Urinary bladder (tissue), 4 donors: Measurements from ENCODE around the gene EVI2A. TPM values are rescaled to one million over a fixed set of nuclear protein-coding genes. Genes with fewer than 3 reads are reported as not detected.
"Not testable (repeated sequence)": the region's sequence is repeated elsewhere in the genome, so short reads cannot be mapped to it uniquely, and the experiment has no call there.

Experiments
- DNase-seq: peaks from one replicate; pipeline ENCODE4 v3.0.0-alpha.2; 2015; ENCODE audit errors: extremely low spot score
- H3K27ac ChIP-seq: one replicate; pipeline ENCODE4 v1.5.1; 2013; ENCODE audit warnings: low read depth, mild to moderate bottlenecking, moderate library complexity
- H3K36me3 ChIP-seq: one replicate; pipeline ENCODE4 v1.6.1; 2013; ENCODE audit warnings: mild to moderate bottlenecking, moderate library complexity; ENCODE audit not compliant: insufficient read depth
- H3K4me1 ChIP-seq: one replicate; pipeline ENCODE4 v1.6.1; 2013; ENCODE audit warnings: mild to moderate bottlenecking, moderate library complexity; ENCODE audit not compliant: insufficient read depth
- H3K4me3 ChIP-seq: one replicate; pipeline ENCODE4 v1.5.1; 2013; ENCODE audit warnings: low read depth, low read length
- WGBS: extraction: QIAGEN DNeasy Blood & Tissue Kit; methylation state at CpG from one replicate; pipeline ENCODE4 v1.1.7; 2013; 5-methylcytosine and 5-hydroxymethylcytosine counted together
- polyA plus RNA-seq: library from polyadenylated mRNA; stranded (reverse); fragments of 200-250 nt; gene quantifications from one replicate; pipeline ENCODE4 v1.2.3, GENCODE V29; 2013
- total RNA-seq: library from RNA; depleted of rRNA; stranded (reverse); fragments of >200 nt; gene quantifications from one replicate; pipeline ENCODE4 v1.2.3, GENCODE V29; 2014
- donor health status: healthy with polysubstance abuse.
- donor health status: healthy.

Gene EVI2A
- total and polyA plus RNA-seq, 2 donors: 6.9 to 7.8 TPM

- H3K36me3 ChIP-seq: no peaks in the 10 kb centered on the region
- no peak for DNase-seq
- H3K27ac ChIP-seq: no peak overlapping the region
- 85% methylated on average over 1 of the region's 1 CpG for whole genome bisulfite sequencing
- H3K4me3 ChIP-seq: no peak overlapping the region
- no peaks in the 10 kb centered on the region for H3K4me1 ChIP-seq
Measured at GRCh38 chr17:31307640-31308039, 13.8 kb downstream of the EVI2A start.

DNA sequence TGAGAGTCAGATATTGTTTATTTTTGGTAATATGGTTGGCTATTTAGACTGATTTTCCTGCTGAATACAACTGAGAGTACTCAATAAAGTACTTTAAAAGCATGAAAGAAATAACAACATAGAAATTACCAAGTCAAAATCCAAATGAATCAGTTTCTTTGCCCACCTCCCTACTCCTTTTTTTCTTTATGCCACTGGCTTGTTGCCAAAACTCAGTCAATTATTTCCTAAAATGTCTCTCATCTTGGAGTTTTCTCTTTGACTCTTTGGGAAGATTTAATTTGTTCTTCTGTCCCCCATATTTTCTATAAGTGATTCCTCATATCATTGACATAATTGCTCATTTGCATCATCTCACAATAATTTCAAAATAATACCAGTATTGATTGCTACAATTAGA is 21.8 kb downstream of the EVI2A start:
- Histone ChIP-seq H3K36me3 (no peaks in the 10 kb centered on the region), H3K4me3 (no peak overlapping the region), H3K4me1 (no peaks in the 10 kb centered on the region), H3K27ac (no peak overlapping the region)
- DNase-seq: no peak

DNA sequence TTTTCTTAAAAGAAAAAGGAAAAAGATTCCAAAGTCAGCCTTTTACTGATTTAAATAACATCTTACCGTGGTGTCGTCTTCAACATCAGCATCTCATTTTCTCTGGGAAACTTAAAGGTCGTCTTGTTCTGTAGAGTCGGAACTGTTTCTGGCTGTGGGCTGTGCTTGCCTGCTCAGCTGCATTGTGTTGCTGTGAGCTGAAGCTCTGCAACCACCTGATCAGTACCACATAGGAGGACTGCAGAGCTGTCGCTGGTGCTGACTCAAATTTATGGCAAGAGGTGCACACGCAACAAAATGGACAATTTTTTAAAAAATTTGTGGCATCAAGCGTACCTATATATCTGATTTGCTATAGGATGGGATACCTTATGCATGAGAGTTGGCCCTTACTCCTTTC is 24.3 kb downstream of the EVI2A start, which contains the start of gene OMG:
Gene OMG, minus strand, starts transcription at position 150 of the 400 bp plus-strand sequence. CDS start 908 bp downstream, outside the sequence.
- H3K4me3 ChIP-seq: no peak within 1 kb of the TSS
- 85% methylated on average over 7 of the region's 7 CpGs for WGBS
- no peaks in the 10 kb centered on the region for H3K4me1 ChIP-seq
- no peaks in the 10 kb centered on the region for H3K36me3 ChIP-seq
- no peak for DNase-seq
- no peak within 1 kb of the TSS for H3K27ac ChIP-seq

DNA sequence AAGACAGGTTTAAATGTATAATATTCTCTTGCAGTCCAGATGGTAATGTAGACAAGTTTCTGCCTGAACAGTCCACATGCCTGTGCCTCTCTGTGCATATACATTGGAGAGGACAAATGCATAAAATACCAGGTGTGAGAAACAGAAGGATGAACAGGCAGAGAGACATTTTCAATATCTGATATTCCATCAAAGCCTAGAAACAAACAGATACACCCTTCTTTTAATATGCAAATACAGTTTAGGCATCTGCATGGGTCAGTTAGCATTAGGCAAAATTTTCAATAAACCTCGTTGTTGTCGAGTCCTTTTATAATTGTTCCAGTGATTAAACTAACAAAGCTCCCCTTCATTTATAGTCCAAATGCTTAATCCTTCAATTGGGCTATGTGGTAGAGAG is 25.3 kb downstream of the EVI2A start:
- no peak for DNase-seq
- Histone ChIP-seq H3K36me3 (no peaks in the 10 kb centered on the region), H3K4me3 (no peak overlapping the region), H3K27ac (no peak overlapping the region), H3K4me1 (no peaks in the 10 kb centered on the region)
- WGBS: 89% methylated on average over 2 of the region's 2 CpGs

DNA sequence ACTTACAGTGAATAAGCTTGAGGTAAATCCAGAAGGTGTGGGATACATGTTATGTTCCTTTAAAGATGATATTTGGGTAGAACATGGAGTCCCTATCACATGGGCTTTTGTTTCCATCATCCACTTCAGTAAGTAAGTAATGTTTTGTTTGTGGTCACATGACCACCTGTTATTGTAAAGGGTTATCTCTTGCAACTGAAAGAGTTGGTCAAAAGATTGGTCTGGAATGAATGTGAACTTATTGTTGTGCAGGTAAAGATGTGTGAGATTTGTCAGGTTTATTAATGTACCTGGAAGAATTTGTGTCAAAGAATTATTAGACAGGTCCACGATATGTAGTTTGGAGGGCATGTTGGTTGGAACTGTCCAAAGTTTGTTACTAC is 25.9 kb downstream of the EVI2A start:
- WGBS: 82% methylated on average over 1 of the region's 1 CpG

GRCh38 chr17:31294820-31295488 is 26.5 kb downstream of the EVI2A start:
- Histone ChIP-seq H3K4me1 (no peaks in the 10 kb centered on the region), H3K36me3 (no peaks in the 10 kb centered on the region), H3K4me3 (no peak overlapping the region), H3K27ac (no peak overlapping the region)
- DNase-seq: no peak
- 85% methylated on average over 3 of the region's 3 CpGs for WGBS

More for the DNA sequence above, 25.9 kb downstream of the EVI2A start:
- Histone ChIP-seq H3K4me3 (no peak overlapping the region), H3K4me1 (no peaks in the 10 kb centered on the region), H3K27ac (no peak overlapping the region), H3K36me3 (no peaks in the 10 kb centered on the region)
- no peak for DNase-seq

- no peak for DNase-seq
- no peaks in the 10 kb centered on the region for H3K4me1 ChIP-seq
- WGBS: 89% methylated on average over 3 of the region's 3 CpGs
- H3K36me3 ChIP-seq: no peaks in the 10 kb centered on the region
- H3K27ac ChIP-seq: no peak overlapping the region
- H3K4me3 ChIP-seq: no peak overlapping the region
Measured at GRCh38 chr17:31294231-31294630, 27.2 kb downstream of the EVI2A start.

DNA sequence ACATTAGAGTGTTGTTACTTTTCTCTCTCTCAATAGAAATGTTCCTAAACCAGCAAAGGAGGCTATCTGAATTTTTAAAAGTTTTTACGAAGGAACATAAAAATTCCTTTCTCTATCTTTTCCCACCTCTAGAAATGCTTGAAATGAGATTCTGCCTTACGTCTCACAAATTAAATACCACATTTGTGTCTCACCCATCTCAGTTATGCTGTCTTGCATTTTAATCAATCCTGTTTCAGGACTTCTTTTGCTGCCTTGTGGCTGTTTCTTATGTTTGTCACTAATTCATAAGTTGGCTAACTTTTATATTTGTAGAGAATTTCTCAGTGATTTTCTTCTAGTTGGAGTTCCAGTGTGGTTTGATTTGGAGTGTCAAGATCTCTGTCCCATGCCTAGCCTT is 27.8 kb downstream of the EVI2A start:
- 89% methylated on average over 2 of the region's 2 CpGs for WGBS
- H3K27ac ChIP-seq: no peak overlapping the region
- DNase-seq: no peak
- no peaks in the 10 kb centered on the region for H3K36me3 ChIP-seq
- no peak overlapping the region for H3K4me3 ChIP-seq
- no peaks in the 10 kb centered on the region for H3K4me1 ChIP-seq

- H3K36me3 ChIP-seq: no peaks in the 10 kb centered on the region
- H3K4me1 ChIP-seq: no peaks in the 10 kb centered on the region
- no peak overlapping the region for H3K27ac ChIP-seq
- H3K4me3 ChIP-seq: no peak overlapping the region
- DNase-seq: no peak
Measured at GRCh38 chr17:31291820-31292219, 29.6 kb downstream of the EVI2A start.

GRCh38 chr17:31289790-31290189 is 31.6 kb downstream of the EVI2A start:
- Histone ChIP-seq H3K36me3 (no peaks in the 10 kb centered on the region), H3K4me3 (no peak overlapping the region), H3K4me1 (no peaks in the 10 kb centered on the region), H3K27ac (no peak overlapping the region)
- 50% methylated on average over 3 of the region's 3 CpGs for WGBS
- DNase-seq: no peak

GRCh38 chr17:31287932-31288331 is 33.5 kb downstream of the EVI2A start:
- H3K27ac ChIP-seq, H3K4me3 ChIP-seq, H3K36me3 ChIP-seq, DNase-seq, H3K4me1 ChIP-seq: not testable (repeated sequence)
- 75% methylated on average over 1 of the region's 1 CpG for WGBS

- Histone ChIP-seq H3K4me3 (no peak overlapping the region), H3K27ac (no peak overlapping the region), H3K4me1 (no peaks in the 10 kb centered on the region), H3K36me3 (no peaks in the 10 kb centered on the region)
- no peak for DNase-seq
- 96% methylated on average over 1 of the region's 1 CpG for WGBS
Measured at GRCh38 chr17:31286587-31286986, 34.8 kb downstream of the EVI2A start.

- Histone ChIP-seq H3K36me3 (no peaks in the 10 kb centered on the region), H3K4me1 (no peaks in the 10 kb centered on the region), H3K4me3 (no peak overlapping the region), H3K27ac (no peak overlapping the region)
- DNase-seq: no peak
Measured at GRCh38 chr17:31283841-31284240, 37.6 kb downstream of the EVI2A start.

DNA sequence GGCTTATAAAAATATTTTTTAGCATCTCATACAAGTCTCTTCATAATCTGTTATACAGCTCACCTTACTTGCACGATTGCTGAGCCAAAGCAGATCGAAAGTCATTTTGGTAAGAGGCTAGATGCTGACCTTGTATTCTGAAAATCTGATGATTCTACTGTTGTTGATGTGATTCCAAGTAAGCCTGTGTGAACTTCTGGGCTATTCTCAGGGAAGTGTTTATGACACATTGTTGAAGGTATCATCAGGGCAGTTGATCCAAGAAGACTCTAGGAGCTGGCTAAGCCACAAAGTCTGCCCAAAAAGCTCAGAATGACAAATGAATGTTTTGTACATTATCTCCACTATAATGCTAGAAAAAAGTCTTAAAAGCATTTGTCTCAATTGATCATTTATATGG is 40.4 kb downstream of the EVI2A start:
- DNase-seq: no peak
- Histone ChIP-seq H3K27ac (no peak overlapping the region), H3K36me3 (no peaks in the 10 kb centered on the region), H3K4me3 (no peak overlapping the region), H3K4me1 (no peaks in the 10 kb centered on the region)
- 95% methylated on average over 2 of the region's 2 CpGs for WGBS

DNA sequence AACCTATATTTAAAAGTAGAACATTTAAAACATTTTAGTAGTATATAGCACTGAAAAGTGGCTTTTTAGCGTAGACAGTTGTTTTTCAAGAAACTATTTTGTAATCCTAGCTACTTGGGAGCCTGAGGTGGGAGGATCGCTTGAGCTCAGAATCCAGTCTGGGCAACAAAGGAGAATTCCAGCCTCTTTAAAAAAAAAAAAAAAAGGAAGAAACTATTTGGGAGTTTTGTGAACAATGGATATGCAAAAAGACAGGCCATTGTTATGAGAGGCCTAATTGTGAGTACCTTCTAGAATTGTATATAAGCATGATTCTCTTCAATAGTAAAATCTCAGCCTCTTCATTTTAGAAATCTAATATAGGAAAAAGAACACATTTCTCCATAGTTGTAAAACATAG is 42.0 kb downstream of the EVI2A start:
- no peak for DNase-seq
- Histone ChIP-seq H3K27ac (no peak overlapping the region), H3K36me3 (no peaks in the 10 kb centered on the region), H3K4me3 (no peak overlapping the region), H3K4me1 (no peaks in the 10 kb centered on the region)
- WGBS: 98% methylated on average over 2 of the region's 2 CpGs
